GM21390 (cell line): ENCODE measurements around the gene CYB5R3.

ENCODE experiments used
- ATAC-seq: cut with Tn5 transposase; IDR thresholded peaks from one replicate; pipeline ENCODE4 v1.9.1; 2021; ENCODE audit not compliant: unreplicated experiment

CYB5R3 gene

DNA sequence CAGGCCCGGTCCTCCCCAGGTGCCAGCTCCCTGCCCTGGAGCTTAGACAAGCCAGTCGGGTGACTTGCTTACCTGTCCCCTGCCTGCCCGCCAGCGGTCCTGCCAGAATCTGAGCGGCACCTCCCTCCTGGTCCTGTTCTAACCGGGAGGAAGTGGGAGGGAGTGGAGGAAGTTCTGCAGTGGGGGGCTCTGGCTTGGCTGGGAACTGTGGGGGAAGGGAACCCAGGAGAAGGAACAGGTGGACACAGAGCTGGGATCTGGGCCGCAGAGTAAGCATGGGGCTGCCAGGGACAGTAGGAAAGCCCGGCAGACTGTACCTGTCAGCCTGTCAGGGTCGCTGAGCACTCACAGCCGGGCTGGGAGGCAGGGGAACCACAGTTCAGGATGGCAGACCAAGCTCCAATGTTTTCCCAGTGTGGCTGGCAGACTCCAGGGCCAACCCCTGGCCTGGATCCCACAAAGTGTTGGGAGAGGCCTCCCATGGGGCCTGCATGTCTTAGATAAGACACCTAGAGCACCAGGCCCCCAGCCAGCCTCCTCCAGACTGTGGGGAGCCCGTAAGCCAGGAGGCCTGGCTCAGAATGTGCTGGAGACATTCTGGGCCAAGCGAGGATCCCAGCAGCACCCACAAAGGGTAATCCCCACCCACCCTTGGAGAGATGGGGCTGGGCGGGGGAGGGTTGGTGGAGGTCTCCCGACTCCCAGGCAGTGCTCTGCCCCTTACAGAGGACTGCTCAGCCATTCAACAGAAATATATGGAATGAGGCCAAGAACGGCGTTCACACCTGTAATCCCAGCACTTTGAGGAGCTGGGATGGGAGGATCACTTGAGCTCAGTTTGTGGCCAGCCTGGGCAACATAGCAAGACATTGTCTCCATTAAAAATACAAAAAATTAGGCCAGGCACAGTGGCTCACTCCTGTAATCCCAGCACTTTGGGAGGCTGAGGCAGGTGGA lies 2.3 kb downstream of the CYB5R3 start:
- no peak for ATAC-seq

DNA sequence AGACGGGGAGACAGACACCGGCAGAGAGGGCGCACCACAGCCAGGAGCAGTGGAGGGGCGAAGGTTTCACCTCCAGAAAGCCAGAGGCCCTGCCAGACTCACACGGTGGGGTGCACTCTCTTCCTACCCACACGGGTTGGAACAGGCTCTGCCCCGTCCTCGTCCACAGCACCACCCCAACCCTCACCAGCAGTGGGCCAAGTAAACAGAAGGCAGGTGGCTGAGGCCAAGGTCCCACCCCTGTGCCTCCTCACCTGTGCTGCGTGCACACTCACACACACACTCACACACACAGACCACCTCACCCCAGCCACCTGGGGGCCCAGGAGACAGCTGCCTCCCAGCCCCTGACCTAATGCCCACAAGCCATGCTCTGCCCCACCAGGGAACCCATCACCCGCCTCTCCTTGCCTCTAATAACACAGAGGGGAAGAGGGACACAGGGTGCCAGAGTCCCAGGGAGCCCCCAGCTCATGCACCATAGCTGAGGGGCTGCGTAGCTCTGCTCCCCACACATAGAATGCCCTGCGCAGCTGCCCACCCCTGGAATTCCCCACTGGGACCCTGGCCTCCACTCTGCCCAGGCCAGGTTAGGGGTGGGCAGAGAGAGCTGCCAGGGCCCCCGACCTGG lies 3.1 kb downstream of the CYB5R3 start:
- no peak for ATAC-seq

- no peak for ATAC-seq
Observed at GRCh38 chr22:42645341-42645937, 3.8 kb downstream of the CYB5R3 start.

GRCh38 chr22:42644422-42645340 lies 4.5 kb downstream of the CYB5R3 start:
- ATAC-seq, result no peak

DNA sequence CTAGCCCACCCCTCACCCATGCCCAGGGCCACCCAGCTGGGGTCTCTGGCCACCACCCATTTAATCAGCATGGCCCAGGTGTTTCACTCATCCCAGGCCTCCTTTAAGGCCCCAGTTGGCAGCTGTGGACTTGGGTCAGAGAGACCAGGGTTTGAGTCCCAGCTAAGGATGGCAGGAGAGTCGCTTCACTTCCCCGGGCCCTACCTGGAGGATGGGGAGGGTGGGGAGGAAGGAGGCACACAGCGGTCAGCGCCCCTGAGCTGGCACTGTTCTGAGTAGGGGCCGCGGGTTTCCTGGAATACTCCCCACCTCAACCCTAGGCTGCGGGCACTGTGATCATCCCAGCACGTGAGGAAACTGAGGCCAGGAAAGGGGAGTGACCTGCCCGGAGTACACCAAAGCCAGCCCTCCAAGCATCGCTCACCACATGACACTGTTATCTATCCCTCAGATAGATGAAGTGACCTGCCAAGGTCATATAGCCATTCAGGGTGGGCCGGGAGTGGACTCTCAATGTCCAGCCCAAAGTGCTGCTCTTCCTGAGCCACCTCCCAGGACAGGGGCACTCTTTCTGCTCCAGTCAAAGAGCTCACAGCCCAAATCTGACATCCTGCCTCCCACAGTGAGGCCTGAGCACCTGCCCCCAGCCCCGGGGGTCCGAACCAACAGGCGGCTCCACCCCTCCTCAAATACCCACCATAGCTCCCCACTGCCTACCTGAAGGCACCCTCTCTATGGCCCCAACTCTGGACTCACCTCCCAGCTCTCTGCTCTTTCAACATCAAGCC lies 5.4 kb downstream of the CYB5R3 start:
- ATAC-seq, result no peak

DNA sequence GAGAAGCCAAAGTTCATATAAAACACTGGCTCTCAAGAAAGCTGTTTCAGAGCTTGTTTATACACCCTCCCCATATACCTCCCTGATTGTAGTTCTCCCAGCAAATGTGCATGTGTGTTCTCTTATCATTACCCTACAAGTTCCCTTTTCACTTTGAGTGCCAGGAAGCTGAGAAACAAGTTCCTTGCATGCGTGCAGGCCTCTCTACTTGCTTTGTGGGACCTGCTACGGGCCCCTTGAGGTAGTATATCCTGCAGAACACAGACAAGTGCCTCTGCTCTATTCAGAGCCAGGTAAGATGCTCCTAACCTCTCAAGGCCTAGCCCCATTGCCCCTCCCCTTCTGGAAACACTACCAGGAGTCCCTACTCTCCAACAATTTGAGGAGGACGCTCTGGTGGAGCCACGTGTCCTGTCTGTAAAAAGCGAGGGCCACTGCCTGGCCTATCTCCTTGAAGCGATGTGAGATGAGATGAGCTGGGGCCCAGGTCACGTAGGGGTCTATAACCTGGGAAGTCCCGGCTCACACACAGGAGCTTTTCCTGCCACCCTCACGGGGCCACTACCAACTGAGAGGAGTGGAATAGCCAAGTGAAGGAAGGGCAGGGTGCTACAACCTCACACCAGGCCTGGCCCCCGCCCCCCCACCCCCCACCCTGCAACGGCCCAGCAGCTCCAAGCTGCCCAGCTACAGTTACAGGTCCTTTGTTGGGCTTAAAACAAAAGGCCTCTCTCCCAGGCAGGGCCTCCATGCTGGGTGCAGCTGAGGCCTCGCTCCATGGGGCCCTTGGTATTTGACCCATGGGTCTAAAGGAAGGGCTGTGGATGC lies 6.2 kb downstream of the CYB5R3 start:
- ATAC-seq, result no peak

DNA sequence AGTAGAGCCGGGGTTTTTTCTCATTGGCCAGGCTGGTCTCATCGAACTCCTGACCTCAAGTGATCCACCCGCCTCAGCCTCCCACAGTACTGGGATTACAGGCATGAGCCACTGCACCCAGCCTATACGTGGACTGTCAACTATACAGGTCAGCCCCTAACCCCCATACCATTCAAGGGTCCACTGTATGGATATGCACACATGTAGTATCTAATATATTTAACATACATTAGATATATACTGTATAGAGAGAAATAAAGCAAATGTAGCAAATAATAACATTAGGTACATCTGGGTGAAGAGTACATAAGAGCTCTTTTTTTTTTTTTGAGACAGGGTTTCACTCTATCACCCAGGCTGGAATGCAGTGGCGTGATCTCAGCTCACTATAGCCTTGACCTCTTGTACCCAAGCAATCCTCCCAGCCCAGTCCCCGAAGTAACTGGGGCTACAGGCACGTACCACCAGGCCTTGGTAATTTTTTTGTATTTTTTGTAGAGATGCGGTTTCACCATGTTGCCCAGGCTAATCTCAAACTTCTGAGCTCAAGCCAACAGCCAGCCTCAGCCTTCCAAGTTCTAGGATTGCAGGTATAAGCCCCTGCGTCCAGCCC lies 7.3 kb downstream of the CYB5R3 start:
- ATAC-seq, result no peak

- no peak for ATAC-seq
Observed at GRCh38 chr22:42639541-42640241, 9.5 kb downstream of the CYB5R3 start.

DNA sequence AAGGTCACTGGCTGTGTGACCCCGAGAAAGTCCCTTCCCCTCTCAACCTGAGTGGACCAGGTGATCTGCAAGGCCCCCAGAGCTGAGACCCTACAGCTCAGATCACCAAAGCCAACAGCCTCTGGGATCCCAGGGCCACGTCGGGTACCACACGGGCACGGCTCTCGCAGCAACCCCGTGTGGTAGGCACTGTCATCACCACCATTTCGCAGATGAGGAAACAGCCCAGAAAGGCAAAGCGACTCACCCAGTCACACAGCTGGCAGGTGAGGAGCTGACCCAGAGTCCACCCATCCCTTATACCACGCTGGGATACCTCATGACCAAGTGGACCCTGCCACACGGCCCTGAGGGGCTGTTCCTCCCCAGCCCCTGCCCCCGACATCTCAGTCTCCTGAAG lies 11.6 kb downstream of the CYB5R3 start:
- no peak for ATAC-seq

DNA sequence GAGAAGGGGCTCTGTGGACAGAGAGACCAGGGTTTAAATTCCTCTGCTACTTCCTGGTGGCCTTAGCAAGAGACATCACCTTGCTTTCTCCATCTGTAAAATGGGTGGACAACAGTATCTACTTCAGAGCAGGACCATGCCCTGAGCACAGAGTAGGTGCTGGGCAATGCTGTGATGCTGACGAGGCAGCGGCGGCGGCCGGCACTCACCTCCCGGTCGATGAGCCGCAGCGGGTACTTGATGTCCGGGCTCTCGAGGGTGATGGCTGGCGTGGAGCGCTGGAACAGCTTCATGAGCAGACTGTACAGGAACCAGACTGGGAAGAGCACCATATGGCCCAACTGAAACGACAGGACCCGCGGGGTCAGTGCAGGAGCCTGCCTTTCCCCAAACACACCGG lies 12.7 kb downstream of the CYB5R3 start:
- no peak for ATAC-seq

- ATAC-seq, result no peak
Observed at GRCh38 chr22:42635531-42635930, 13.7 kb downstream of the CYB5R3 start.

DNA sequence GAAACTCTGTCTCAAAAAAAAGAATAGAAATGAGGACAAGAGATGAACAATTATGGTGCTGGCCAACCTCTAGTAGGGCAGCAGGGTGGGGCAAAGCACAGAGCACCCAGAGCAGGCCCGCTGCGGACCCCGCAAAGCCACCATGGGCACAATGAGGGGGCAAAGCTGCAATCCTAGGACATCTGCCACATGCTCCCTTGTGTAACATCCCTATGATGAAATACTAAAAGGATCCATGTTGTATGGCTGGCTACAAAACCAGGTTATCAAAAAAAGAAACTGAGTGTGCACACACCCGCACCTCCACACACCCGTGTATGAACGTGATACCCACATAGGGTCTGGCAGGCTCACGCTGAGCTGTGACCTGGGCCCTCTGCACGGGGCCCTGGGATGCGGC lies 16.2 kb downstream of the CYB5R3 start:
- no peak for ATAC-seq

DNA sequence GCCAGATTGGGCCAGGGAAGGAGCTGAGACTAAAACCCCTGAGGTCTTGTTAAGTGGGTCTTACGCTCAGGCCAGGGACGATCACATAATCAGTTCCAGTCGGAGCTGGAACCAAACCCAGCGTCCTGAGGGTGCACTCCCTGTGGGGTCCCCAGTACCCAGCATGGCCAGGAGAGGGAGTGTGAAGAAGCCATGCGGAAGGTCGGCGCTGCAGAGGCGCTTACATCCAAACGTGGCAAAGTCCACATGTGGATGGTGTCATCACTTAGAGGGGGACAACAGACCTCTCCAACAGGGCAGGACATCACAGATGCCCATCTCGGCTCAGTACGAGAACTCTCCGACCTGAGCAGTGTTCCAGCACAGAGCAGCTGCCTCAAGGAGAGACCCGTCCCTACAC lies 17.1 kb downstream of the CYB5R3 start:
- ATAC-seq, result no peak

GRCh38 chr22:42630901-42631602 lies 18.1 kb downstream of the CYB5R3 start:
- no peak for ATAC-seq

DNA sequence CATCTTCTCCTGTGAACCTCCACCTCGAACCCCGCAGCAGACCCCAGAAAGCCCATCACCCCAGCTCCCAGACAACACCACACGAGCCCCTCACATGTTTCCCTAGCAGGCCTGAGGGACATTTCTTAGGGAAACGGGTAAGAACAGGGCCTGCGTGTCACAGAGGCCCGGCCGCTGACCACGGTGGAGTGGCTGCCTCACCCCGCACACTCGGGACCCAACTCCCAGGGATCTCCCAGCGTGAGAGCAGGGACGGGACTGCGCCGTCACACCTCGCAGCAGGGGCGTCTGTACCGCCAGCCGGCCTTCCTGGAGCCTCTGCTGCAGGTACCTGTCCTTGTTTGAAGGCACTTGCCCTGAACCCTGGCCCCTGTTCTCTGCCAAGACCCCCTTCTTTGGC lies 19.0 kb downstream of the CYB5R3 start:
- no peak for ATAC-seq

DNA sequence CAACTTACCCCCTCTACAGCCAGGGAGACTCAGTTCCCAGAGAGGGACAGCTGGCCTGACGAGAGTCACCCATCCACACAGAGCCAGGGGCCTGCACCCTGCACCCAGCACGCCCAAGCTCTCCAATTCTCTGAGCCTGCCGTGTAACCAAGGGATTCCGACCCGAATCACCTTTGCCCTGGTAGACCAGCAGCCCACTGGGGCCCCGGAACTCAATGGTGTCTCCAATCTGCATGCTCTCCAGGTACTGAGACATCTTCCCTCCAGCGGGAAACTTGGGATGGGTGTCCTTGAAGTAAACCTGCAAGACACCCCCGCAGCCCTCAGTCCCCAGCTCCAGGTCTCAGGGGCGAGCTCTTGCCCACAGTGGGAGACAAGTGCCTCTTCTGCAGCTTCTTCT lies 21.2 kb downstream of the CYB5R3 start:
- ATAC-seq, result no peak

DNA sequence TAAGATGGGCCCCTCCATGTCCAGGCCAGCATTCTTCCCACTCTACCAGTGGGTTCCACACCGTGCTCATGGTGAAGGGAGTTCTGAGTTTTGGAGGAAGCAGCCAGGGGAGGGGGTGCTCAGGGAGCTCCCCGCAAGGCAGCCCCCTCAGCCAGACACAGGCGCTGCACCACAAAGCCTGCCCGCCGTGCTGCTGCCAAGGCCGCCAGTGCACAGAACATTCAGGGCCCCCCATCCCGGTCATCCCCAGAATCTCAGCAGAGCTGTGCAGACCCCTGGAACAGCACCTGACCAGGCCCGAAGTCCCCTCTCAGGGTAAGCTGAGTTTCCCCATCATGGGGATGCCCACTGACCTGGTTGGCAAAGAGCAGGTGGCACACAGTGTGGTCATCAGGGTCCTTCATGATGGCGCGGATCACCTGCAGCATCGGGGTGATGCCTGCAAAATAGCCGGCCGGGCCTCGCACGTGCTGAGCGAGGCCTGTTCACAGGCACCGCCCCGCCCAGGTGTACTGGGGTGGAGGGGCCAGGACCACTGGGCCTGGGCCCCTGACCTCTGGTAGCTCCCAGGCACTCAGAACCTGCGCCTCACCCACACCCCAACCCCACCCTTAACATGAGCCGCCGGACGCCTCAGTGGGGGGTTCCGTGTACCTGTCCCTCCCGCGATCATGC lies 22.1 kb downstream of the CYB5R3 start:
- ATAC-seq, result no peak
